Mesothelial cell of epicardium (in vitro differentiated cells): Measurements from ENCODE around the gene PRTN3. TPM values are rescaled to one million over a fixed set of nuclear protein-coding genes. Genes with fewer than 3 reads are reported as not detected.

Source experiments
- DNase-seq, 2 experiments: peaks; one replicate each; pipeline ENCODE4 v3.0.0; 2021; ENCODE audit warnings: low spot score in 2 of 2; ENCODE audit not compliant: unreplicated experiment in 2 of 2
- H3K27ac Mint-ChIP-seq: 2 replicates; pipeline ENCODE4 v1.8.0; 2021; ENCODE audit warnings: mixed read lengths
- H3K27me3 Mint-ChIP-seq: 2 replicates; pipeline ENCODE4 v1.8.0; 2021; ENCODE audit warnings: low read depth, mixed read lengths
- H3K36me3 Mint-ChIP-seq: 2 replicates; pipeline ENCODE4 v1.8.0; 2021; ENCODE audit warnings: mixed read lengths
- H3K4me1 Mint-ChIP-seq: 2 replicates; pipeline ENCODE4 v1.8.0; 2021; ENCODE audit warnings: mixed read lengths
- H3K4me3 Mint-ChIP-seq: 2 replicates; pipeline ENCODE4 v1.8.0; 2021; ENCODE audit warnings: mild to moderate bottlenecking, moderate library complexity, mixed read lengths
- H3K9me3 Mint-ChIP-seq: 2 replicates; pipeline ENCODE4 v1.8.0; 2021; ENCODE audit warnings: mixed read lengths
- total RNA-seq: library from RNA; stranded (reverse); gene quantifications from 3 replicates; pipeline ENCODE4 v1.2.1, GENCODE V29; 2021
- TF ChIP-seq, protein P1 (sequence below): fragments of 200-600 bp; sonication (generic); IDR thresholded peaks from one replicate; pipeline ENCODE4 v1.5.0; 2021; ENCODE audit warnings: antibody characterized with exemption; ENCODE audit not compliant: unreplicated experiment

PRTN3 gene
- total RNA-seq, 1 donor from 2014 or later: not detected

GRCh38 chr19:821231-821824 lies 19.5 kb upstream of the PRTN3 start:
- TF ChIP-seq, protein P1, sequence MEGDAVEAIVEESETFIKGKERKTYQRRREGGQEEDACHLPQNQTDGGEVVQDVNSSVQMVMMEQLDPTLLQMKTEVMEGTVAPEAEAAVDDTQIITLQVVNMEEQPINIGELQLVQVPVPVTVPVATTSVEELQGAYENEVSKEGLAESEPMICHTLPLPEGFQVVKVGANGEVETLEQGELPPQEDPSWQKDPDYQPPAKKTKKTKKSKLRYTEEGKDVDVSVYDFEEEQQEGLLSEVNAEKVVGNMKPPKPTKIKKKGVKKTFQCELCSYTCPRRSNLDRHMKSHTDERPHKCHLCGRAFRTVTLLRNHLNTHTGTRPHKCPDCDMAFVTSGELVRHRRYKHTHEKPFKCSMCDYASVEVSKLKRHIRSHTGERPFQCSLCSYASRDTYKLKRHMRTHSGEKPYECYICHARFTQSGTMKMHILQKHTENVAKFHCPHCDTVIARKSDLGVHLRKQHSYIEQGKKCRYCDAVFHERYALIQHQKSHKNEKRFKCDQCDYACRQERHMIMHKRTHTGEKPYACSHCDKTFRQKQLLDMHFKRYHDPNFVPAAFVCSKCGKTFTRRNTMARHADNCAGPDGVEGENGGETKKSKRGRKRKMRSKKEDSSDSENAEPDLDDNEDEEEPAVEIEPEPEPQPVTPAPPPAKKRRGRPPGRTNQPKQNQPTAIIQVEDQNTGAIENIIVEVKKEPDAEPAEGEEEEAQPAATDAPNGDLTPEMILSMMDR: no peak
- peak overlapping the region; percentile 70 for H3K4me3 Mint-ChIP-seq
- peaks cover 6% of the 10 kb centered on the region for H3K4me1 Mint-ChIP-seq
- H3K9me3 Mint-ChIP-seq: no peaks in the 10 kb centered on the region
- H3K27ac Mint-ChIP-seq: no peak overlapping the region
- peaks cover 5% of the 10 kb centered on the region for H3K36me3 Mint-ChIP-seq
- DNase-seq: no peak
- H3K27me3 Mint-ChIP-seq: no peaks in the 10 kb centered on the region

- peaks cover under 1% of the 10 kb centered on the region for H3K36me3 Mint-ChIP-seq
- TF ChIP-seq, protein P1: no peak
- H3K4me1 Mint-ChIP-seq: peaks cover 6% of the 10 kb centered on the region
- peak in 1 of 2 experiments; percentile 69 for DNase-seq
- H3K27ac Mint-ChIP-seq: peak within 1 kb of the TSS; percentile 56
- H3K9me3 Mint-ChIP-seq: no peaks in the 10 kb centered on the region
- peak within 1 kb of the TSS; percentile 70 for H3K4me3 Mint-ChIP-seq
- no peaks in the 10 kb centered on the region for H3K27me3 Mint-ChIP-seq
These were observed 18.8 kb upstream of the PRTN3 start, which contains the start of gene PLPPR3 for GRCh38 chr19:821825-822503. PLPPR3 (minus strand) TSS chr19:821955; CDS start chr19:821559, 396 bp downstream.

- DNase-seq: no peak
- Mint-ChIP-seq H3K4me3 (peak overlapping the region; percentile 61), H3K27ac (peak overlapping the region; percentile 59), H3K36me3 (no peaks in the 10 kb centered on the region), H3K27me3 (no peaks in the 10 kb centered on the region), H3K9me3 (no peaks in the 10 kb centered on the region), H3K4me1 (peaks cover 6% of the 10 kb centered on the region)
- TF ChIP-seq, protein P1: no peak
These were observed 17.2 kb upstream of the PRTN3 start for GRCh38 chr19:823565-824121.

- no peaks in the 10 kb centered on the region for H3K36me3 Mint-ChIP-seq
- peaks cover 6% of the 10 kb centered on the region for H3K4me1 Mint-ChIP-seq
- no peak overlapping the region for H3K4me3 Mint-ChIP-seq
- TF ChIP-seq, protein P1: no peak
- DNase-seq: no peak
- H3K9me3 Mint-ChIP-seq: no peaks in the 10 kb centered on the region
- H3K27me3 Mint-ChIP-seq: no peaks in the 10 kb centered on the region
- H3K27ac Mint-ChIP-seq: no peak overlapping the region
These were observed 15.9 kb upstream of the PRTN3 start for GRCh38 chr19:824885-825284.

DNA sequence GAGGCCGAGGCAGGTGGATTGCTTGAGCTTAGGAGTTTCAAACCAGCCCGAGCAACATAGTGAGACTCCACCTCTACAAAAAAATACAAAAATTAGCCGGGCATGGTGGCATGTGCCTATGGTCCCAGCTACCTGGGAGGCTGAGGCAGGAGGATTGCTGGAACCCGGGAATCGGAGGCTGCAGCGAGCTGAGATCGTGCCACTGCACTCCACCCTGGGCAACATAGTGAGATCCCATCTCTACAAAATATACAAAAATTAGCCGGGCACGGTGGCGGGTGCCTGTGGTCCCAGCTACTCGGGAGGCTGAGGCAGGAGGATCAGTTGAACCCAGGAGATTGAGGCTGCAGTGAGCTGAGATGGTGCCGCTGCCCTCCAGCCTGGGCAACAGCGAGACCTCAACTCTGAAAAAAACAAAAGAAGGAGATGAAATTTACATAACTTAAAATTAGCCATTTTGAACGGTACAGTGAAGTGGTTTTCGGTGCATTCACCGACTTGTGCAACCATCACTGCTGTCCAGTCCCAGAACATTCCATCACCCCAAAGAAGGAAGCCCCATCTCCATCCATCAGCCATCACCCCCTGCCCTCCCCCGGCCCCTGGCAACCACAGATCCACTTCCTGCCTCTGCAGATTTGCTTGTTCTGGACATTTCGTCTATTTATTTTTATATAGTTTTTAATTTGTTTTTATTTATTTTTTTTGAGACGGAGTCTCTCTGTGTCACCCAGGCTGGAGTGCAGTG lies 14.7 kb upstream of the PRTN3 start:
- no peaks in the 10 kb centered on the region for H3K9me3 Mint-ChIP-seq
- TF ChIP-seq, protein P1: no peak
- H3K27ac Mint-ChIP-seq: no peak overlapping the region
- H3K4me1 Mint-ChIP-seq: peaks cover 6% of the 10 kb centered on the region
- no peaks in the 10 kb centered on the region for H3K27me3 Mint-ChIP-seq
- H3K4me3 Mint-ChIP-seq: no peak overlapping the region
- H3K36me3 Mint-ChIP-seq: no peaks in the 10 kb centered on the region
- no peak for DNase-seq
